Fibroblast of skin of right quadriceps (primary cell): ENCODE data around the gene RPL19.
A peak's percentile ranks its signal among the peaks of the same experiment; 100 is the strongest.

Experiments
- DNase-seq: peaks from one replicate; pipeline ENCODE4 v3.0.0-alpha.2; 2013

The RPL19 gene

DNA sequence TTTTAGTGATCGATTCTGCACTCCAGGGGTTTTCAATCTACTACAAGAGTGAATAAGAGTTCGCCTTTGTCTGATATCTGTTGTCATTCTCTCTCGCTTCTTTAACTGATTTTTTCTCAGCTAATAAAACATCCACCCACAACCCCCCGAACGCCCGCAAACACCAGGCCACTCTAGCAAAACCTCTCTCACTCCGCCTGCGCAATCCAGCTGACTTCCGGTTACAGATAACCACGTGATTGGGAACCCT is 338 bp upstream of the RPL19 start:
- peak; percentile 95 for DNase-seq

DNA sequence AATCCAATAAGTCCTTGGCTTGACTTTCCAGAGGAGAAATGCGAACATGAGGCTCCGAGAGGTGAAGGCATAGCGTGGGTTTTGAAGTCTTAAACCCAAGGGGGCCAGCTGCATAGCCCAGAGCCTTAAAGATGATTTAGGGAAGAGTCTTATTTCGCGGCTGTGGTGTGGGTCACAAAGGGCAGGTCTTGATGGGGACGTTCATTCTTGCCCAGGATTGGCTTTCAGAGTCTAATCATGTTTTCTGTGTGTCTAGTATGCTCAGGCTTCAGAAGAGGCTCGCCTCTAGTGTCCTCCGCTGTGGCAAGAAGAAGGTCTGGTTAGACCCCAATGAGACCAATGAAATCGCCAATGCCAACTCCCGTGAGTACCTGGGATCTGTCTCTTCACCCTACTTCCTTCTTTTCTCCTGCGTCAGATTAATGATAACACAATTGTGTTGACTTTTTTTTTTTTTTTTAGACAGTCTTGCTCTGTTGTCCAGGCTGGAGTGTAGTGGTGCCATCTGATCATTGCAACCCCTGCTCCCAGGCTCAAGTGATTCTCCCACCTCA is 951 bp downstream of the RPL19 start:
- no peak for DNase-seq

DNA sequence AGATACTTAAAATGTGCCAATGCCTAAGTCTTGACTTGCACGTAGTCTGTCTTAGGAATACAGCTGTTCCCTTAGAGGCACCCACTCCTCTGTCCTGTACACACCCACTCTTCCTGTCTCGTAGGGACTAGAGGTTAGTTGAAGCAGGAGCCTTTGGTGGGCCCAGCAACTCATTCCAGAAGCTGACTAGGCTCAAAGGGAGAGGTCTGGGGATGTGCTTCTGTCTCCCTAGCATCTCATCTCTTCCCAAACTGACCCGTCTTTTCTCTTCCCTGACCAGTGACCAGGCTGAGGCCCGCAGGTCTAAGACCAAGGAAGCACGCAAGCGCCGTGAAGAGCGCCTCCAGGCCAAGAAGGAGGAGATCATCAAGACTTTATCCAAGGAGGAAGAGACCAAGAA is 4.2 kb downstream of the RPL19 start:
- DNase-seq, result no peak

DNA sequence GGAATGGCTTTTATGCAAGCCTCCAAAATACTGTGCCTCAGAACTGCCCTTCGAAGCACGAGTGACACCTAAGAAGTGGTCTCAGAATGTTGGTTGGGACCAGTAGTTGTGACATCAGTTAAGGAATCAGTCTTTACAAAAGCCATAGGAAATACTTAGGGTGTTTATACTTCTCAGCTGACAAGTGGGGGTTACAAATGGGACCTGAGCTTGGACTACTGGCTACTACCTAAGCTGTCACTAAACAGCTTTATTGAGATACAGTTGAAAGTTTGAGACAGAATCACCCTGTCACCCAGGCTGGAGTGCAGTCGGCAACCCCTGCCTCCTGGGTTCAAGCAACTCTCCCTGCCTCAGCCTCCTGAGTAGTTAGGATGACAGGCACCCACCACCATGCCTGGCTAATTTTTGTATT is 5.0 kb downstream of the RPL19 start:
- DNase-seq, result no peak

DNA sequence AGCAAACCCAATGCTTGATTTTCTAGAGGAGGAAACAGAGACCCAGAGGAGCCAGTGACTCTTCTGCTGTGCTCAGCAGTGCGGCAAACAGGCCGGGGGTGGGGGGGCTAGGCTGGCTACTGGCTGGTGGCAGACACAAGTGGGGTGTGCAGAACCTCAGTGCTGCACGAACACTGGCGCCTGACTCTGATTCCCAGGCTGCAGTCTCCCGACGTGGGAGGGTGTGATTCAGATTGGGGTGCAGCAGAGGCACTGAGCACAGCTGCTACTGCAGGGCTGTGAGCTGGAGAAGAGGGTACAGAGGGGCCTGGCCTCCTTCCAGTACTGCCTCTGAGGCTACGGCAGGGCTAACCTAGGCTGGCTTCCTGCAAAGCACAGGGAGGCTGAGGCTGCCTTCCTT is 8.1 kb downstream of the RPL19 start:
- DNase-seq, result no peak

DNA sequence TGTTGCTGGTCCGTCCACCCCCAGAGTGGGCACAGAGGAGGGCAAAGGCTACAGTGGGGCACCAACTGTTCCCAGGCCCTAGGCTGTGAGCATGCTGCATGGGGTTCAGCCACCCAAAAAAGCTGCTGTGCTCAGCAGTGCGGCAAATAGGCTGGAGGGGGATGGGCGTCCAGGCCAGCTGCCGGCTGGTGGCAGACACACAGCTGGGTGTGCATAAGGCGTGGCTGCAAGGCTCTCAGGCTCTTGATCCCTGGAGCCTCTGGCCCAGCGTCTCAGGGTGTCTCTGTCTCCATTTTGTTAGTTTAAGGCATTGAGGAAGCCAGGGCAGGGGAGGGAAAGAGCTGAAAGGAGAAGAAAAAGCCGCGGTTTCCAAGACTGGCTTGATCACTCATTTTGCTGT is 8.8 kb downstream of the RPL19 start:
- no peak for DNase-seq

DNA sequence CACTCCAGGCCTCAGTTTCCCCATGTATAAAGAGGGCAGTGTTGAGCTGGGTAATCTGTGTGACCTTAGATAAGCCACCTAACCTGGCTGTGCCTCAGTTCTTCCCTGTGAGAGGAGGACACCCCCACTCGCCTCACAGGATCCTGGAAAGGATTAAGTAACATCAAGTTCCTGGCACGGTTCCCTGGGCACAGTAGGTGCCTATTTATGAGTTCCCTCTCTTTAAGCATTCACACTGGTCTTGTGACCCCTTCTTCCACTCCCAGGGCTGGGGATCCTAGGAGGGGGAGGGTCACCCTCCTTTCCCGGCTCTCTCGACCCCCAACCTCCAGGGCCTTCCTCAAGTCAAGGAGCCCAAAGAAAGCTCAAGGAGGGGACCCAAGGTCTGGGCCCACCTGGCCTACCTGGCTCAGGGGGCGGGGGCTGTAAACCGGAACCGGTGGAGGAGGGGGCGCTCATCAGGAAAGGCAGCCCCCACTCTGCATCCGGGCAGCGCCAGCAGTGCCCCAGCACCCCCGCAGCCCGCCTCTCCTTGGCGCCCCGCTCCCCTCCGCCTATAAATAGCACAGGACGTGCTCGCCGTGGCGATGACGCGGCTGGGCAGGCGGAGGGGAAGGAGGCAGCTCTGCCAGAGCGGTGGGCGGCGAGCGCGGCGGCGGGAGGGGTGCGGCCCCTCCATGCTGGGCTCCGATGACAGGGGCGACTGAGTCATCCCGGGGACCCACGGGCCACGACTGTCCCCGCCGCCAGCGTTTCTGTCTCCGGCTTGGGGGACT is 9.4 kb downstream of the RPL19 start:
- DNase-seq, result peak; percentile 74

DNA sequence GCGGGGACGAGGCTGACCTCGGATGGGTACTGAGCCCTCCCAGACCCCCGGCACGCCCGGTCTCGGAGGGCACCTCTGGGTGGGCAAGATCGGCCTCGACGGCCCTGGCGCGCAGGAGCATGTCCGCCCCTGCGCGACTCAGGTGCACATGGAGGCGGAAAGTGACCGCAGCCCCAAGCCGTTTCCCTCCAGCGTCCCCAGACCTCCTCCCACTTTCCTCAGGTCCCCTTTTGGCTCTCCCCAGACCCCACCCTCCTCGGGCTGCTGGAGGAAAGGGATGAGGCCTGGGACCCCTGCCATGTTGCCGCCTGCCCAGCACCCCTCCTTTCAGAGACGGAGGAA is 10.0 kb downstream of the RPL19 start:
- no peak for DNase-seq

DNA sequence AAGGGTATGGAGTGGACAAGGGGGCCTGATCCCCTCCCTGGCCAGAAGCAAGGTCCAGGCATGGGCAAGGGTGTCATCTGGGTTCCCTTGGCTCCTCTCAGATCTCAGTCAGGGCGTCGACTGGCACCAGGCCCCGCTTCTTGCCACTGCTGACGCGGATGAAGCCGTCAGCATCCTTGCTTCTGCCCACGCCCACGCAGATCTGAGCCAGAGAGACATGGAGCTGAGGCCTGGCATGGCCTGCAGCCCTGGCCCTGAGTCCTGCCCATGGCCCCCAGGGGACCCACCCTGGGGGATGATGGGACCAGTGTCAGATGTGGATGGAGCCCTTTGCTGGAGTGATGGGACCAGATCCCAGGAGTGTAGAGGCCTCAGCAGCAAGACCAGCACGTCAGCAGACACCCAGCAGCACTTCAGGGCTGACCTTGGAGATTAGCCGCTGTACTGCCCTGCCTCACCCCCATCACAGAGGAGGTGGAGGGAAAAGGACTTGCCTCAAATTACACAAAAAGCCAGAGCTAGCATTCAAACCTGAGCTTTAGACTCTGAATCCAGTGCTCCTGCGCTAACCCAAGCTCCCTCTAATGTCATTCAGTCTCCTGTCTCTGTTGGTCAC is 12.2 kb downstream of the RPL19 start:
- DNase-seq, result no peak

DNA sequence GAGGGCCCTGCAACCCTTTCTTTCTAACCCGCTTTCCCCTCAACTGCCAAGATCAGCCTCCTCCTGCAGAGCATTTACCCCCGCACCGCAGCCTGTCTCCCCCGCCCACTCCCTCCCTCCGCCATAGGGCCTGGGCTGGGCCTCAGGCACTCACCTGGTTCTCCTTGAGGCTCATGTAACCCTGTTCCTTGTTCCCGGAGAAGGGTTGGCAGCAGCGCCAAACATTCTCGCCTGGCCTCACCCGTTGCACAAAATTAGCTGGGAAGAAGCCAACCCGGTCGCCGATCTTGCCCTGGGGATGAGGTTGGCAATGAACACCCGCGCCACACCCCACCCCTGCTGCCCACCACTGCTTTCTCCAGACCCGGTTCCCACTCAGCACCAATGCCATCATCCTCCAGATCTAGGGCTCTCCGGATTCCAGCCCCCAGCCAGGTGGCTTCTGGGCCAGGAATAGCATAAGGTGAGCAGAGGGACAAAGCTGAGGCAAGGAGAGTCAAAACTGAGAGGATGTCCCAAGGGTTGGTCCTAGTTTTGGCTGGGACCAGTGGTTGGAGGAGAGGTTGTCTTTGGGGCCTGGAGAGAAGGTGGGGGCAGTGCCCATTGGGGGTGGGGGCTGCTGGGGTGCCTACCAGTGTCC is 12.9 kb downstream of the RPL19 start:
- no peak for DNase-seq

DNA sequence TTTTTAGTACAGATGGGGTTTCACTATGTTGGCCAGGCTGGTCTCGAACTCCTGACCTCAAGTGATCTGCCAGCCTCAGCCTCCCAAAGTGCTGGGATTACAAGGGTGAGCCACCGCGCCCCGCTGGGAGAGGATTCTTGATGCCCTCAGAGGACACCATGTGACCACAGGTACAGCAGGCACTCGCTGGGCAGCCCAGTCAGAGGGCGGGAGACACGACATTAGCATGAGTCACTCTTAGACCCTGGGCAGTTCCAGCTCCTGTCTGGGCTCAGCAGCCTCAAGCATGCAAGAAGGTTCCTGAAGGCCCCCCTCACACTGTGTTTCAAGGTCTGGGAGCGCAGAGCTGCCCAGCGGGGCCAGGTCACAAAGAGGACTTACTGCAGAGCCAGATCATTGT is 13.8 kb downstream of the RPL19 start:
- DNase-seq, result no peak

DNA sequence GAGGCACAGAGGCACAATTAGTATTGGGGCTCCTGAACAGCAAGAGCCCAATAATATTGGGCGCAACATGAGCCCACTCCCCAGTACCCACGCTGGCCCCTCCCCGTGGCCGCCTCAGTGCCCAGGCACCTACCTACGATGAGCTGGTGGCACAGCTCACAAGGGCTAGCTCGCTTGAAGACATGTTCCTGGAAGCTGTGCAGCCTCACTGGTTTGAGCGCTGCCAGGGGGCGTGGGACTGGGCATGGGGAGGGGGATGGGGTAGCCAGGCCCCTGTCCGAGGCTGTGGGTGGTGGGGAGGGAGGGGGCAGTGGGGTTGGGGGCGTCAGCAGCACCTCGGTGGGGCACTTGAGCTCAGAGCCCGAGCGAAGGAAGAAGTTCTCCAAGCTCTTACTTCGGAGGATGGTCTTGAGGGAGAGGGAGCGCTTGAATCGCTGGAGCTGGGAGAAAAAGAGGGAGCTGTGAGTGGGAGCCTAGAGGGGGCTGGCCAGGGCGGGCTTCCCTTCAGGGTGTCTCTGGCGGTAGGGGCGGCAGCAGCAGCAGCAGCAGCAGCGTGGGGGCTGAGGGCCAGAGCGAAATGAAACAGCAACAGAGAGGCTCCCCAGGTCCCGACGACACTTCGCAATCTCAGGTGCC is 17.8 kb downstream of the RPL19 start:
- no peak for DNase-seq

DNA sequence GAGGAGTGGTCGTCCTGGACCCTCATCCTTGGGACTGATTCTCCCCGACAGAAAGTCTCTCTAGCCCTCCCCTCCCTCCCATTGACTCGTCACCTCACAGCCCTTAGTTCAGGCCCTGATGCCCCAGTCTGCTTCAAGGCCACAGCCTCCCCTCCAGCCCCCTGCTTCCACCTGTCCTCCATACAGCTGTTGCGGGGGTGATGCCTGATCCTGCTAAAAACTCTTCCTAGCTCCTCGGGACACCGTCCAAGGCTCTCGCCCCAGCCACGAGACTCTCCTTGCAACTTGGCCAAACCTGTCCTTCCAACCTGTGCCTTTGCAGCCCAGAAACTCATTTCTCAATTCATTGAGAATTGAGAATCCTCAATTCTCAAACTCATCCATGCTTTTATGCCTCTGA is 18.8 kb downstream of the RPL19 start:
- no peak for DNase-seq

DNA sequence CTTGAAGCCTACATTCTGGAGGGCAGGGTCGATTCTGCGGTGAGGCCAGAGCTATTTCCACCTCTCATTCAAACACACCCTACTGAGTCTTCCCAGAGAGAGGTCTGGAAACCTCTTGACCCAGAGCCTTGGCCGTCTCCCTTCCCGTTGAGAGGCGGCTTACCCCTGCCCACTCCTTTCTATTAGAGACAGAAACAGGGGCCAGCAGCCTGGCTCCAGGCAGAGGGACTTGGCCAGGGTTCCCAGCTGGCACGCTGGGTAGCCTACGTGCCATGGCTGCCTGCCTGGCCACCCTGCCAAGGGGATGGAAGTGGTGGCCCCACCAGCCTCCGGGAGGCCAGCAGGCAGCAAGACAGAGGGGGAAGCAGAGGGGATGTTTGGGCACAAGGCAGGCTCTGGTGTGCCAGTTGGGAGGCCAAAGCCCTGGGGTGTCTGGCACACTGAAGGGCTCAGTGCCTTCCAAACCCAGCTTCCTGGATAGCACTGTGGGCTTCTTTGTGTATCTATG is 19.6 kb downstream of the RPL19 start:
- no peak for DNase-seq

DNA sequence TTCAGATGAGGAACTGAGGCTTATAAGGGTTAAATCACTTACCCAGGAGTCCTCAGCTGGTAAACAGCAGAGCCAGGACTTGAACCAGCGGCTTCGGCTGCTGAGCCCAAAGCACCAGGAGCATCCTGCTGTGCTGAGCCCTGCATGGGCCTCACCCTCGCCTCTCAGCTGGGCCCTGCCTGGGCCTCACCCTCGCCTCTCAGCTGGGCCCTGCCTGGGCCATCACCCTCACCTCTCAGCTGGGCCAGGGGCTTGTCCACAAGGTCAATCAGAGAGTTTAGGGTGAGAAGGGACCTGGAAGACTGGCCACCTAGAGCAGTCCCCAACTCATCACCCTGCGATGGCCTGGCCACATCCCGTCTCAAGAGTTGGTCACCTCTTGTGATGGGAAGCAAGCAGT is 21.5 kb downstream of the RPL19 start:
- no peak for DNase-seq

DNA sequence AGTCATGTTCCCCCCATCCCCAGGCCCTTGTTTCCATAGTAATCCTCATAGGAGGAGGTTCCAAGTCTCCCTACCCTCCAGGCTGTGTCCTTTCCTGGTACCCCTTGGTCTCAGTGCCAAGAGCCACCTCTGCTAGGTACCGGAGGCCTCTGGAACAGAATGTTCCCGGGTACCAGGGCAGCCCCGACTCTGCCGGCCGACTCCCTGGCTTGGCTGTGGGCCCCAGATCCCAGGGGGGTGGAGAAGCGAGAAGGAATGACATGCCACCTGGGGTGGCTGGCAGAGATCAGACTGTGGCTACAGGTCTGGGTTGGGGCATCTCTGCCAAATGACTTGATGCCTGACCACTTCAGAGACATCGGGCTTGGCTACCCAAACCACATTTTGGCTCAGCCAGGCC is 22.1 kb downstream of the RPL19 start:
- DNase-seq, result no peak

DNA sequence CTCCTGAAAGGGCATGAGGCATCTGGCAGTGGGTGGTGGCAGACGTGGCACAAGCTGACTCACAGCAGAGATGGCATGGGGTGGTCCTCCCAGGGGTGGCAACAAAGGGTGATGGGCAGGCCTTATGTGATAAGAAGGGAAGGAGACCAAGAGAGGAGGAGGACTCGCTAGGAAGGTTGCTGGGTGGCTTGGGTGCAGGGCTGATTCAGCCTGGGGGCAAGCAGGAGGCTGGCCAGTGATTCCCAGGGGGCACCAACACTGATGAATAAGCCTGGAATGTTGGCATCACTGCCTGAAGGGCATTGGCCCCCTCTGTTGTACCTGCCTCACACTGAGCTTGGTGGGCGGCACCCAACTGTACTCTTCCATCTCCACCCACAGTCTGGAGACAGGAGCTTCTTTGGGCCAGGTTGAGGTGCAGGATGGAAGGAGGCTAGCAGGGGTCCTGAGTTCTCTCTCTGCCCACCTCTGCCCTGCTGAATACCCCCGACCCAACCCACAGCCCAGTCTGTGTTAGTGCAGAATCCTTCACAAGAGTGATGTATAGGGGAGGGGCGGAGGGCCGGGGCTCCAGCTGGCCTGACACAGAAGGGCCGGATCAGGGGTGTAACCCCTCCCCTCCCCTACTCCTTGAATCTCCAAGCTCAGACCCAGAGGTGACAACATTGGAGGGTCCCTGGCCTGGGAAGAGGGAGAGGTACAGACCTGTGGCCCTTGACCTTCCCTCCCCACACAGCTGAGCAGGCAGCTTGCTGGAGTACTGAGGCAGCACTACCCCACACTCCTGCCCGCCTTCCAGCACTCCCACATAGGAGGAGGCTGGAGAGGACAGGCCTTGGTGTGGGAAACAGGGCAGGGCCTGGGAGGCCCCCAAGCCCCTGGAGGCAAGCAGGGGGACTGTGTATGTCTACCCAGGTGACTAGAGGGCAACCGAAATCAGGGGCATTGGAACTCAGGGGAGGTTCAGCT is 23.1 kb downstream of the RPL19 start:
- DNase-seq, result no peak

DNA sequence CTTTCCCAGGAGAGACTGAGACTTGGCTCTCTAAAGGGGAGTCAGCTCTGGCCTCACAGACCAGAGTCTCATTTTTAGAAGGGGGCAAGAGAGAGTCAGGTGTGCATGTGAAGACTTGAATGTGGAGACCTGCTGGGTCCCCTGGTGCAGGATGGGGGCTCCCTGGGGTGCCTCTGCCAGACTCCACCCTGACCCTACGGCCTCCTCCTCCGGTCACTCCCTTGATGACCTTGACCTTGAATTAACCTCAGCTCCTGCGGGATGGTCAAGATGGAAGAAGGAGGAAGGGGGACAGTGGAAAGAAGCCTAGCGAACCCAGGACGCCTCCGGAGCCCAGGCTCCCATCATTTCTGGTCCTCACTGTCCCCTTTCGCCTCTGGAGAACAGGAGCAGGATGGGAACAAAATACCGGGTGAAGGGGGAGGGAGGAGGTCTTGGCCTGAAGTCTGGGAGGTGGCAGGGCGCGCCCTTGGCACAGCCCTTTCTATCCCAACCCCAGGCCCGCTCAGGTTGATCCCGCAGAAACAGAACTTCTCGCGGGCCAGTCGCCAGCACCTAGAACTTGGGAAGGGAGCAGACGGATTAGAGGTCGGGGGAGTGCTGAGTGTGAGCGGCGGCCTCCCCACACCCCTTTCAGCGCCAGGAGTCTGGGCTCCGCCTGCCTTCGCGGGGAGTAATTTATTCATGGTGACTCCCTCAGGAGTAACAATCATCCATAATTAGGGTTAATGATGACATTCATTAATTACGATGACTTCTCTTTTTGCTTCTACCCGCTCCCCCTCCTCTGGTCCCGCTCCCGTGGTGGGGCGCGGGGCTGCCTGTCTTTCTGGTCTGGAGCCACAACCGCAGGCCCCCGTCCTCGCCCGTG is 24.1 kb downstream of the RPL19 start:
- no peak for DNase-seq

DNA sequence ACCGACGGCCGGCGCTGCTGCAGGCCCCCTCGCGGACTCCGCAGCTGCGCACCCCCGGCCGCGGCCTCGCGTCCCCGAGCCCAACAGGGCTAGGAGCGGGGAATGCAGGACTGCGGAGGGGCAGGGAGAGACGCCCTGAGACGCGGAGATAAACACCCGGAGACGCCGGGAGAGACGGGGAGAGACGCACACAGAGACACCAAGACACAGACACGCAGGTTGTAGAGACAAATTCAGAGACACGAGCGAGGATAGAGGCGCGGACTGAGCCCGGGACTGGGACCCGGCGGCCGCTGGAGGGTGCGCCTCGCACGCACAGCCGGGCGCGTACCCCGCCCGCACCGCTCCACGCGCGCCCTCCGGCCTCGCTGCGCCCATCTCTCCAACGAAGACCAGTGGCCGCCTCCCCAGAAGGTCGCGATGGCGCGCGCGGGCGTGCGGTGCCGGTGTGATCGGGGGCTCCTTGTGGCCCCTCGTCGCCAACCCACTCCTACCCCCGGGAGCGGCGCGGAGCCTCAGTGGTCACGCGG is 24.8 kb downstream of the RPL19 start:
- DNase-seq, result no peak

DNA sequence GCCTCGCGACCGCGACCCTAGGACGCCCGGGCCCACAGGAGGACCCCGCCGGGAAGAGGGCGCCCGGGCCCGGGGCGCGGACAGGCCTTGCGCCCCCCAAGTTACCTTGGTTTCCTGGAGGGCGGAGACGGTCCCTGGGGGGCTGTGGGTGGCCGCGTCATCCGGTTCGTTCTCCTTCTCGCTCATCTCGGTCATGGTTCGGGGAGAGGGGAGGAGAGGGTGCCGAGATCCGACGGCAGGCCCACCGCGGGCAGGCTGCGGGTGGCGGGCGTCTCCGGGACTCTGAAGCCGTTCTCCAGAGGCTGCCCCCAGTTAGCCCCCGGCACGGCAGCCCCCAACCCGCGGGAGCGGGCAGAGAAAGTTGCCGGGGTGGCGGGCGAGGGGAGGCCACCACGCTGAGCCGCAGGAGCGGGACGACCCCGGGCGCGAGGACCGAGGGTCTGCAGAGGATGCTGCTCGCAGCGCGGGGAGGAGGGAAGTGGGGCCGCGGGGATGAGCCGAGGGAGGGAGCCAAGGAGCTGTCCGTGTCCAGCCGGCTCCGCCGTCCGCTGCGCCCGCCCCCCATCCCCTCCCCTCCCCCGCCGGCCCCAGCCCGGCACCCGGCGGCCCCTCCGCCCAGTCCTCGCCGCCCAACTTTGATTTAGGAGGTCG is 25.4 kb downstream of the RPL19 start, which contains the start of gene STAC2:
TSS of gene STAC2 (minus strand) at position 638 of the 651 bp plus-strand sequence. CDS start at position 195, 443 bp downstream.
- DNase-seq, result no peak
